Measurements from ENCODE around the gene PPP2R2B.
A peak's percentile ranks its signal among the peaks of the same experiment; 100 is the strongest.
"Not testable (repeated sequence)": the region's sequence is repeated elsewhere in the genome, so short reads cannot be mapped to it uniquely, and the experiment has no call there.

The PPP2R2B gene

DNA sequence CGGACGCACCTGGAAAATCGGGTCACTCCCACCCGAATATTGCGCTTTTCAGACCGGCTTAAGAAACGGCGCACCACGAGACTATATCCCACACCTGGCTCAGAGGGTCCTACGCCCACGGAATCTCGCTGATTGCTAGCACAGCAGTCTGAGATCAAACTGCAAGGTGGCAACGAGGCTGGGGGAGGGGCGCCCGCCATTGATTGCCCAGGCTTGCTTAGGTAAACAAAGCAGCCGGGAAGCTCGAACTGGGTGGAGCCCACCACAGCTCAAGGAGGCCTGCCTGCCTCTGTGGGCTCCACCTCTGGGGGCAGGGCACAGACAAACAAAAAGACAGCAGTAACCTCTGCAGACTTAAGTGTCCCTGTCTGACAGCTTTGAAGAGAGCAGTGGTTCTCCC lies 268.8 kb downstream of the PPP2R2B start:
- not testable (repeated sequence) for DNase-seq (ENCODE audit: low read depth in 3 of 3)

DNA sequence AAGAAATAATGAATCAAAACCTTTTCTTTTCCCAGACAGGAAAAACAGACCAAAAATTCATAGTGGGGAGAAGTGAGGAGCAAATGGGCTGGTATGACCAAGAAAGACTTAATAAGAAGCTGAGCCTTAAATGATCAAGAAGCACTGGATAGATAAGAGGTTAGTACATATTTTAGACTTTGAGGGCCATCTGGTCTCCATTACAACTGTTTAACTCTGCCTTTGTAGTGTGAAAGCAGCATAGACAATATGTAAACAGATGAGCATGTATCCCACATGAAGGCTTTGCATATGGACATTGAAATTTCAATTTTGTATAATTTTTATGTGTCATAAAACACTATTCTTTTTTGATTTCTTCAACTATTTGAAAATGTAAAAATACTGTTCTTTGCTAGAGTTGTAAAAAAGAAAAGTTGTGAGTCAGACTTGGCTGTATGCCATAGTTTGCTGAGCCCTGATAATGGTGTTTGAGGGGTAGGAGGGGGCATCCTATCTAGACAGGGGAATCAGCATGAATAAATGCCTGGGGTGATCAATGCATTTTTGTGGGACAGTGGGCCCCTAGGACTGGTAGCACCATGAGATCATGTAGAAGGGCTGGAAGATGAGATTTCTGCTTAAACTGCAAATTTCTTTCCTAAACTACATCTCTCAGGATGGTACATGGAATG lies 270.8 kb downstream of the PPP2R2B start:
- DNase-seq (ENCODE audit: low read depth in 3 of 3), result no peak

GRCh38 chr5:146606893-146607292 lies 271.7 kb downstream of the PPP2R2B start:
- no peak for DNase-seq (ENCODE audit: low read depth in 3 of 3)

GRCh38 chr5:146600376-146600775 lies 278.2 kb downstream of the PPP2R2B start:
- DNase-seq (ENCODE audit: low read depth in 3 of 3), result no peak

DNA sequence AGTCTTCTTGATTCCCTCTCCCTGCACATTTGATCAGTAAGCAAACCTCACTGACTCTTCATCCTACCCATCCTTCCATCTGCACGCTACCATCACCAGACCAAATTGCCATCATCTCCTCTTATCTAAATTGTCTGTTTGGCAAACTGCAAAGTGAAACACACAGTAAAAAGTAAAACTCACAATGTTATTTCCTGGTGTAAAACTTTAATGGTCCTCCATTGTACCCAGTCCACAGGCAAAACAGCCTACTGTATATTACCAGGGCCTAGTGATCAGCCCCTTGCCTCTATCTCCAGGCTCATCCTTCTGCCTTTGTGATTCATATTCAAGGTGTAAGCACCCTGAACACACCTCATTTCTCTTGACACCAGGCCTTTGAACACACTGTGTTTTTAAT lies 279.3 kb downstream of the PPP2R2B start:
- no peak for DNase-seq (ENCODE audit: low read depth in 3 of 3)

DNA sequence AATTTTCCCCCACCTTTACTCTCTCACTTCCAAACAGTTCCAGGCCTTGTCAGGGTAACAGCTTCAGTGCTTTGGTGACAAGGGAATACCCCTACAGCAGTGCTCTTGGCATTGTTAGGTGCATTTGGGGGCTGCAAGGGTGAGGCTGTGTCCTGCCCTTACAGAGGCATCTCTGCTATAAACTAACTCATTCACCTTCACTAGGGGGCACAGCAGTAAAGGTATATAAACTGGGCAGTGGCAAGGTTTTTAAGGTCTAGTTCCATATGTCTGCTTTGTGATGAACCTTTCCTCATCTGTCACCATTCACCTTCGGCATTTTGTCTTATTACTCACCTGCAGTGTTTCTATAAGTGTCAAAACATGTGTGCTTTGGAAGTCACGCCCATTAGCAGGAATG lies 283.5 kb downstream of the PPP2R2B start:
- no peak for DNase-seq (ENCODE audit: low read depth in 3 of 3)

GRCh38 chr5:146592352-146592751 lies 286.2 kb downstream of the PPP2R2B start:
- DNase-seq (ENCODE audit: low read depth in 3 of 3), result no peak

- no peak for DNase-seq (ENCODE audit: low read depth in 3 of 3)
Measured at GRCh38 chr5:146589028-146589345, 289.6 kb downstream of the PPP2R2B start.

DNA sequence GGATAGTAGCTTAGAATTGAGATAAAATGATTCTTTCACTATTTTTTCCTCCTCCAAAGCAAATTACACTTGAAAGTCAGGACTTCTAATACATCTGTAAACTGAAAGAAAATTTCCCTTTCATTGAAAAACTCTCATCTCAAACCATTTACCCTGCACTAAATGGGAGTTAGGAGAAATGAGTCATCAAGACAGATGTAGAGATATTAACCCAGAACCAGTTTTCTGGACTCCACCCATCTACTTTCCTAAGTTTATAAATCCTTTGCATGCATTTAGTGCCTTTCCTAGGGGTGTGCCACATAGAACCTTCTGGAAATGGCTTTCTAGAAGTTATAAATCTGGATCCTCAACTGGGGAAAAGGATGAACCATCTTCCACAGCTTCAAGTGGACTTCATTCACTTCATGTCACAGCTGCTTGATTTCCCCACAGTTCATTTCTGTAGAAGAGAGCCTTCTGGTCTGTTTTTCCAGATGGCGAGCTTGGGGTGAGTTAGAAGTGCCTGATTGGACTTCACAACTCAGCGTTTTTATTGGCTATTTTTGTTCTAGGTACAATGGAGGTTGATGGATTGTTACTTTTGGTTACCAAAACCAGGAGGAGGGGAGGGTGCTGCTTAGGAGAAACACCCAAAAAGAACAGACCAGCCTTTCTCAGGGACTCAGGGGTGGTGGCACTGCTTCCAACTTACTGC lies 290.1 kb downstream of the PPP2R2B start:
- no peak for DNase-seq (ENCODE audit: low read depth in 3 of 3)

- DNase-seq (ENCODE audit: low read depth in 3 of 3), result no peak
Measured at GRCh38 chr5:146586752-146587151, 291.8 kb downstream of the PPP2R2B start.

GRCh38 chr5:146584750-146585149 lies 293.8 kb downstream of the PPP2R2B start:
- no peak for DNase-seq (ENCODE audit: low read depth in 3 of 3)

DNA sequence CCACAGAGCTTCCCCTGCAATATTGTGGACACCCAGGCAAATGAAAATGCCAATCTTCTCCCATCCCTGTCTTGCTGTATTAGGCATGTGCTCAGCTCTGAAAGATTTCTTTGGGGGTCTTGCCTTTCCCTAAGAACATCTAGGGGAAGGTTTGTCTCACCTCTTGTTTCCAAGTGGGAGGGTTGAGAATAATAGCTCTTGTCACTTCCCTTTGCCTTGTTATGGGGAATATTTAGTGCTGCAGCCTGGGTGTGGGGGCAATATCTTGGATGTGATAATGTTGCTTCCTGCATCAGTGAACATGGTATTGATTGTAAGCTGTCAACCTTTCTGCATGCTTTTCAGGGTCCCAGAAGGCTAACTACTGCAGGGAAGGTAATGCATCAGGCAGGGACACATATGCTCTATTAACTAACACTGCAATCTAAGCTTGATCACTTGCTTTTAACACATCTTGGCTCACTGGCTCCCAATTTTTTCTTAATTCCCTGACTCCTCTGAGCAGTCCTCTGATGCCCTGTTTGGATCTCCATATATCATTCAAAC lies 296.4 kb downstream of the PPP2R2B start:
- no peak for DNase-seq (ENCODE audit: low read depth in 3 of 3)

DNA sequence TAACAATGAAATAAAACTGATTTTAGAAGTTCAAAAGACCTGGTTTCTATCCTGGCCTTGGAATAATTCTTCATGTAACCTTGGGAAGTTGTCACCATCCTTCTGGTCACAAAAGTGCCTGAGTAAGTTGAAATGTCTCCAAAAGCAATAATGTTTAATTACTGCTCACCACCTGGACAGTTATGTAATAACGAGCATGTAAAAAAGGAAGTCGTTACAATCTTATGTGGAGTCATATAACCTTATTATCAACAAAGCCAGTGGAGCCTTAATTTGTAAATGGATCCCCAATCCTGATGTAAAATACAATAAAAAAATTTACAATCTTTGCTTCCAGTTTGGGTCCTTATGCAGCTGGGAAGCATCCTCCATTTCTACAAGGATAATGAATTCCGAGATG lies 298.3 kb downstream of the PPP2R2B start:
- DNase-seq (ENCODE audit: low read depth in 3 of 3), result no peak

- no peak for DNase-seq (ENCODE audit: low read depth in 3 of 3)
Measured at GRCh38 chr5:146574713-146575112, 303.8 kb downstream of the PPP2R2B start.

DNA sequence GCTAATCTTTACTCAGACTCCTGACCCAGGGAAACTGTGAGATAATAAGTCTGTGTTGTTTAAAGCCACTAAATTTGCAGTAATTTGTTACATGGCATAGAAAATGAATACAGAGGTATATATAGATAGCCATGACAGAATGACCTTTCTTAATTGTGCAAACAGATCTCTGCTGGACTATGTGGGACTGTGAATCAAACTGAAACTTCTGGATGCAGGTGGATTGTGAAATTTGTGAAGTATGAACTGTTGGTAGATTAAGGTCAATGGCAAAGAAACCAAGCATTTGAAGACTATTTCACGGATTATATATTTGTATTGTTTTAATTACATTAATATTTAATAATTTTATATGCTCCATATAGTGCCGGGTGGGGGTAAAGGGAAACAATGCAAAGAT lies 310.4 kb downstream of the PPP2R2B start:
- no peak for DNase-seq (ENCODE audit: low read depth in 3 of 3)

- DNase-seq (ENCODE audit: low read depth in 3 of 3), result peak in 2 of 3 donors; percentile 24 to 37
Measured at GRCh38 chr5:146565764-146566367, 312.7 kb downstream of the PPP2R2B start.

GRCh38 chr5:146564007-146564762 lies 314.4 kb downstream of the PPP2R2B start:
- no peak for DNase-seq (ENCODE audit: low read depth in 3 of 3)

DNA sequence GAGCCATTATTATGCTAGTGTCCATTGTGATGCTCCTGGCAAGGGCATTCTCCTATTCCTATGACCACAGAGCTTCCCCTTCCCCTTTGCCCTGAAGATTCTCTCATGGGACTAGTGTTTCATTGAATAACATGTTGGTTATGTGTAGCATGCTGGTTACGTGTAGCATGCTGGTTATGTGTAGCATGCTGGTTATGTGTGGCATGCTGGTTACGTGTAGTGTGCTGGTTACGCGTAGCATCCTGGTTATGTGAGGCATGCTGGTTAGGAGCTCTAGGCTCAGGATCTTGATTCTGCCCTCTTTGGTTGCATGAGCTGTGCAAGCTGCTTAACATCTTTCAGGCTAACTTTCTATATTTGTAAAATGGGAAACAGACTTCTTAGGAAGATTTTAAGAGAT lies 316.1 kb downstream of the PPP2R2B start:
- DNase-seq (ENCODE audit: low read depth in 3 of 3), result no peak

DNA sequence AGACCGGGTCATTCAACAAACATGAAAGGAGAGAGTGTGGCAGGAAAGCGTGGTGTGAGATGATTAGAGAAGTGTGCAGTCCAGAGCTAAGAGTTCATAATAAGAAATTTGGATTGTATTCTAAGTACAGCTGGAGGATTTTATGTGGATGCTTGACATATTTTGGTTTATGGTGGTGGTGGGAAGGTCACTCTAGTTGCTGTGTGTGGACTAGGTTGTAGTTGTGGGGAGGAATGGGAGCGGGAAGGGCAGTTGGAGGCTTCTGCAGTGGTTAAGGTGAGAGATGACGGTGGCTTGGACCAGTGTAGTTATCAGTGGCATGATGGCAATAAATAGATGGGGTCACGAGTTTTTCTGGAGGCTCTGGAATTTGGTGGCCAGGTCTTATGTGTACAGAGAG lies 316.8 kb downstream of the PPP2R2B start:
- DNase-seq (ENCODE audit: low read depth in 3 of 3), result no peak

DNA sequence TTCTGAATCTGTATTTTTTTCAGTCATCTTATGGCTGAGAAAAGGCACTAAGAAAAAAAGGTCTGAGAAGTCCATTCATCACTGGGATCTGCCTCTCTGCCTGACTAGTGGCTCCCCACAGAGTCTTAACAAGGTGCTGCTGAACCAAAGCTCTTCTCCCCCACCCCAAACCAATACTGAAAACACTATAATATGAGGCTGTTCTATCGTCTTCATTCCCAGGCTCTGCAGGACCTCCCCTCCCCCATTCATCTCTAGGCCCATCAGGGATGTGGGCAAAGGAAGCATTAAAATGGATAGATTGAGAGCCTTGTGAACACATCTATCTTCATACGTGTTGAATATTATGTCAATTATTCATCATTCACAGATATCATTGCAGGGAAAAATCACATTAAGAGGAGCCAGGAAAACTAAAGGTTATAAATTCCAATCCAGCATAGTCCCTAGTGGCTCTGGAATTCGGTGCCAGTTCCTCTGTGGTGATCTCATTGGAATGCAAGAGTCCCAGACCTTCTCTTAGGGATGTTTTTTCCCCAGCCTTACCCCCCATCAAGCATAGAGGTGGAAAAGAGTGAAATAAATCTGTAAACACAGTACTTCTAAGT lies 318.2 kb downstream of the PPP2R2B start:
- DNase-seq (ENCODE audit: low read depth in 3 of 3), result no peak

DNA sequence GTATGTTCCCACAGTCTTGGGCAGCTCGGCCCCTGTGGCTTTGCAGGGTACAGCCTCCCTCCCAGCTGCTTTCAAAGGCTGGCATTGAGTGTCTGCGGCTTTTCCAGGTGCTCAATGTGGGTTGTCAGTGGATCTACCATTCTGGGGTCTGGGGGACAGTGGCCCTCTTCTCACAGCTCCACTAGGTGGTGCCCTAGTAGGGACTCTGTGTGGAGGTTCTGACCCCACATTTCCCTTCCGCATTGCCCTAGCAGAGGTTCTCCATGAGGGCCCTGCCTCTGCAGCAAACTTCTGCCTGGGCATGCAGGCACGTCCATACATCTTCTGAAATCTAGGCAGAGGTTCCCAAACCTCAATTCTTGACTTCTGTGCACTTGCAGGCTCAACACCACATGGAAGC lies 321.7 kb downstream of the PPP2R2B start:
- DNase-seq (ENCODE audit: low read depth in 3 of 3), result not testable (repeated sequence)

DNA sequence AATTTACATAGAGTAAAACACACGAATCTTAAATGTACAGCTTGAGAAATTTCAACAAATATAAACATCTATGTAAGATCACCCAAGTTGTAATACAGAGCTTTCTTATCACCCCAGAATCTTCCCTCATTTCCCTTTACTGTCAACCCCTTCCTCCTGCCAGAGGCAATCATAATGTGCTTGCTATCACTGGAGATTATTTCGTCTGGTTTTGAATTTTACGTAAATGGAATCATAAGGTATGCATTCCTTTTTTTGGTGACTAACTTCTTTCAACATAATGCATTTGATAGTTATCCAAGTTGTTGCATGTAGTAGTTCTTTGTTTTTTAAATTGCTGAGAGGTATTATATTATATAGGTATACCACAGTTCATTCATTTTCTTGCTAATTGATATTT lies 325.1 kb downstream of the PPP2R2B start:
- no peak for DNase-seq (ENCODE audit: low read depth in 3 of 3)

Measured in stimulated activated CD4-positive, alpha-beta T cell treated with anti-CD3 and anti-CD28 coated beads, TNF-alpha, amount 100 ng/mL, for 48 hours (primary cell).